Activated CD4-positive, alpha-beta T cell treated with anti-CD3 and anti-CD28 coated beads, Interleukin-2, amount 50 U/mL, for 48 hours (primary cell): ENCODE results near the gene BASP1.

Source experiments
- DNase-seq, 2 experiments: peaks; one replicate each; pipeline ENCODE4 v3.0.0-alpha.2; 2020

BASP1 gene, protein sequence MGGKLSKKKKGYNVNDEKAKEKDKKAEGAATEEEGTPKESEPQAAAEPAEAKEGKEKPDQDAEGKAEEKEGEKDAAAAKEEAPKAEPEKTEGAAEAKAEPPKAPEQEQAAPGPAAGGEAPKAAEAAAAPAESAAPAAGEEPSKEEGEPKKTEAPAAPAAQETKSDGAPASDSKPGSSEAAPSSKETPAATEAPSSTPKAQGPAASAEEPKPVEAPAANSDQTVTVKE

DNA sequence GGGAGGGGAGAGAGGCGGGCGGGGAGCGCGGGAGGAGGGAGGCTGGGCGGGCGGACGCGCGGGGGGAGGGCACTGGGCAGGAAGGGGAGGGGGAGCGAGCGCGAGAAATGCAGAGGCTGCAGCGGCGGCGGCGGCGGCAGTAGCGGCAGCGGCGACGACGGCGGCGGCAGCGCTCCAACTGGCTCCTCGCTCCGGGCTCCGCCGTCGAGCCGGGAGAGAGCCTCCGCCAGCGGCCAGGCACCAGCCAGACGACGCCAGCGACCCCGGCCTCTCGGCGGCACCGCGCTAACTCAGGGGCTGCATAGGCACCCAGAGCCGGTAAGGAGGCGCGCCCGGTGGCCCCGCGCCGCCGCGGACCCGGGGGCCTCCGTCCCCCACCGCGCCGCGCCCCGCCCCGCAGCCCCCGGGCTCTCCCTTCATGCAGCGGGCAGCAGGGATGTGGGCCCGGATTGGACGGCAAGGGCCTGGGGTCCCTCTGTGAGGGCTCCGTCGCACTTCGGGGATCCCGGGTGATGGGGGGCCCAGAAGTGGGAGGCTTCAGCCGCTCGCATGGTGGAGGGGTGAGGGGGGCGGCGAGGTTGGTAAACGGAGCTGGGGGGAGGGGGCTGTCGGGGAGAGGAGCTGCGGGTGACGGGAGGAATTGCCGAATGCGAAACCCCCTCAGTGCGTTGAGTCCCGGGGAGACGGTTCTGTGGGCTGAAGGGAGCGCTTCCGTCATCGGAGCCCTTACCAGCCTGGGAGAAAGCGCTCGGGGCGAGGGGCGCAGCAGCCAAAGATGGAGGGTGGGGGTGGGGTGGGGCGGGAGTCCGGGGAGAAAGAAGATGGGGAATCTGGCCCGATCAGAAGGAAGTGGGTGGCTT lies at the start of gene BASP1:
Gene BASP1 (plus strand): TSS at position 139 of the 860 bp plus-strand sequence. CDS start 57,586 bp downstream, outside the sequence.
- peak; percentile 6 to 12 for DNase-seq

DNA sequence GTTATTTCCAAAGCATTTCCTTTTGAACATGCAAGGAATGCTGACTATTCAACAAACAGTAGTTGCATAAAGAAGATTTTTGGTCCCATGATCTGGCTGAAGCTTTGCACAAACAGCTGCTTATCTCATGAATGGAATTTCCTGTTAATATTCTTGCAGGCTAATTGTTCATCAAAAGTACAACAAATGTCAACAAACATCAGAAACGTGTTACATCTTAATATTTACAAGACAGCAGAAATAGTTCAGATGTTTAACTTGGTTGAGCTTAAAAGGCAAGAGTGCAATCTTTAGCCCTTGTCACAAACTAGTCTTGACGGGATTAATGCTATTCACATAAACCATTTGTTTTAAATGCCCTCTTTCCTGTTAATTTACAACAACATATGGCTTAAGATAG lies 47.9 kb upstream of the BASP1 start:
- DNase-seq: no peak

DNA sequence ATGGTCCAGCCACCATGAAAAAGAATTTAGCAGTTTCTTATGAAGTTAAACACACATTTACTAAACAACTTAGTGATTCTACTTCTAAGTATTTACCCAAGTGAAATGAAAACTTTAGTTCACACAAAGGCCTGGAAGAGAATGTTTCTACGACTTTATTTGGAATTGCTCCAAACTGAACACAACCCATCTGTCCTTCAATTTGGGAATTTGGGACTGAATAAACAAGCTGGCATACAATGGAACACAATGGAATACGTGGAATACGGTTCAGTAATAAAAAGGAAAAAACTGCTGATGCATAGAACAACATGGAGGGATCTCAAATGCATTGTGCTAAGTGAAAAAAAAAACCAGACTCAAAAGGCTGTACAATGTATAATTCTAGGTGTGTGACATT lies 44.6 kb upstream of the BASP1 start:
- DNase-seq: no peak

DNA sequence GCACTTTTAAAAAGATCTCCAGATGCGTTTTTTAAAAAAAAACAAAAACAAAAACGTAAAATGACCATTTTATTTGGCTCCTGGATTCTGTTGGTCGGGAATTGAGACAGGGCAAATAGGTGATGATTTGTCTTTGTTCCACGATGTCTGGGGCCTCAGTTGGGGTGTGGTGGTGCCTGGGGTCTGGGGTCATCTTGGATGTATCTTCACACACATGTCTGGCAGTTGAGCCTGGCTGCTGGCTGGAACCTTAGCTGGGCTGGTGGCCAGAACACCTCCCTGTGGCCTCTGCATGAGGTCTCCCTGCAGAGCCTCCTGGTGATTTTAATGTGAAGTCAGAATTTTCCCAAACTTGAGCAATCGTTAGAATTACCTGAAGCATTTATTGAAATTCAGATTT lies 42.5 kb upstream of the BASP1 start:
- DNase-seq: no peak

DNA sequence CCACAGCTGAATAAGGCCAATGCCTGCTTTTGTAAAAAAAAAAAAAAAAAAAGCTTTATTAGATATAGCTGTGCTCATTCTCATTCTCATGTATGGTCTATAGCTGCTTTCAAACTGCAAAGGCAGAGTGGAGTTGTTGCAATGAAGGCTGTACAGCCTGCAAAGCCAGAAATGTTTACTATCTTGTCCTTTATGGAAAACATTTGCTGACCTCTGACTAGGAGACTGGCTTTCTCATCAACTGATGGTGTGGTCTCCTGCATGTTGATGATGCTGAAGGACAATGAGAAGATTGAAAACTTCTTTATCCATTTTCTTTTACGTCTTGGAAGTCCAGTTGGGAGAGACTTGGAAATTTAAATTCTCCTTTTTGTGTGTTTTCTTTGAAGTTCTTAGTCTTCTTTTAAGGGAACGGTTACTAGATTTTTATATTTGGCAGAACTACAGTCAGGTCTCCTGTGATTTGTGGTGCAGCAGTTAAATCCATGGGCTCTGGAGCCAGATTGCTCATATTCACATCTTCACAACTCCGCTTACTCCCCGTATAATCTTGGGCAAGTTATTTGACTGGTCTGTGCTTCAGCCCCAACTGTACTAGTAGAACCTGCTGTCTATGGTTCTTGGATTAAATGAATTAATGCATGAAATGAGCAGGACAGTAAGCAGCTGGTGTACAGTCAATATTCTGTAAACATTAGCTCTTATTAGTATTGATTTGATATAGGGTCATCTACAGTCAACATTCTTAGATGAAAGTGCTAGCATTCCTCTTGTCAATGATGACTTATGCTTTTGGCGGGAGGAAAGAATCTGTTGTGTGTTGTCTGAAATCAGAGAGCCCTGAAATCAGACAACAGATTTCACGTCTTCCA lies 39.7 kb upstream of the BASP1 start:
- no peak for DNase-seq

DNA sequence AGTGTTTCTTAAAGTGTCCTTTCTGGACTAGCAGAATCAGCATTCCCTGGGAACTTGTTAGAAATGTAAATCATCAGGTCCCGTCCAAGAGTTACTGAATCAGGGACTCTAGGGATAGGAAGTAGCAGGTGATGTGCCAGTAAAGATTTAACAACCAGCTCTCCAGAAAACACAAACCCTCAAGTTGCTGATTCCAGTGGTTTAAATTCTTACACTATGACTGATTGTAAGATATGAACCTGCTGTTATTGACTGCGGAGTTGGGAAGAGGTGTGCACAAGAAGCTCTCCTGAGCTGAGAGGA lies 39.1 kb upstream of the BASP1 start:
- no peak for DNase-seq

DNA sequence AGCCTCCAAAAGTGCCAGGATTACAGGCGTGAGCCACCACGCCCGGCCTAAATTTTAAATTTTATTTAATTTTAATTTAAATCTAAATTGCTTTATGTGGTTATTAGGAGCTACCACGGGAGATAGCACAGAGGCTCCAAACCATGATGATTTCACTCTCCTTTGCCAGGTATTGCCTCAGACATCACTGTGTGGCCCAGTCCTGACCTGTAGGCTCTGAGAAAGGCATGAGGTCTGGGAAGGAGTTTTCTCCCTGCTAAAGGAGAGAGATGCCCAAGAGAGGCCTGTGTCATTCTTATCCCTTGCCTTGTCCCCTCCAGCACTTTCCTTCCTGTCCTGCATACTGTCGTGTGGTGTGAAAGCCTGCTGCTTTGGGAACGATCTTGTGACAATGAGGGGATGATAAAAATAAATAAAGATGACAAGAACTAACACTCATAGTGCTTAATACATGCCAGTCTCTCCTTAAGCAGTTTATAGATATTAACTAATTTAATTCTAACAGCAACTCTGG lies 37.0 kb upstream of the BASP1 start:
- DNase-seq: no peak

DNA sequence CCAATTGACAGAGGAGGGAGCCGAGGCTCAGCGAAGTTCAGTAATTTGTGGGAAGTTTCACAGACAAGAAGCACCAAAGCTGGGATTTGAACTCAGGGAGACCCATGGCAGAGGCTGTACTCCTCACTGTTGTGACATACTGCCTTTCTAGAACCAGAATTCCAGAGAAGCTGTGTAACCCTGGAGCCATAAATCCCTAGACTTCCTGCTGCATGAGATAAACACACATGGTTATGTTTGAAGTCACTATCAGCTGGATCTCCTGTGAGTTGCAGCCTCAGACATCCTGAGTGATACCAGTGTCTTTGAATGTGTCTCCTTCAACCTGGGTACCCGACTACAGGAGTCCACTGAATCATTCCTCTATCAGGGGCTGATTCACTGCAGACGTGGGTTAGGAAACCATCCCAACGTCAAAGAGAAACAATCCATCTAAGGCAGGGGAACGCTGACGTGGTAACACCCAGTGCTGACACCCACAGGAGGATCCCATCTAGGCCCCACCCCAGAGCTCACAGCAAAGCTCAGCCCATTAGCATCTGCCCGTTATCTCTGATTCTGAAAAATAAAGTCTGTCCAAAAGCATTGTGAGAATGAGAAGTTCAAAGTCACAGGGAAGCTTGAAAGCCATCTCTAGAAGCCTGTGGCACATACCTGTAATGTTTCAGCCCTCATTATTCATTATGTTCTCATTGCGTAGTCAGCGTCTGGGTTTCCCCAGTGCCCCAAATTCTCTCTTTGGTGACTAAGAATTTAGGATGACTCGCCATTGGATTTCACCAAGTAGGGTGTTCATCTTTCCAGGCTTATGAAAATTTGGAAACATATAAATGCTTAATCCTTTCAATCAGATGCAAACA lies 36.3 kb upstream of the BASP1 start:
- DNase-seq: peak in 1 of 2 experiments; percentile 20

DNA sequence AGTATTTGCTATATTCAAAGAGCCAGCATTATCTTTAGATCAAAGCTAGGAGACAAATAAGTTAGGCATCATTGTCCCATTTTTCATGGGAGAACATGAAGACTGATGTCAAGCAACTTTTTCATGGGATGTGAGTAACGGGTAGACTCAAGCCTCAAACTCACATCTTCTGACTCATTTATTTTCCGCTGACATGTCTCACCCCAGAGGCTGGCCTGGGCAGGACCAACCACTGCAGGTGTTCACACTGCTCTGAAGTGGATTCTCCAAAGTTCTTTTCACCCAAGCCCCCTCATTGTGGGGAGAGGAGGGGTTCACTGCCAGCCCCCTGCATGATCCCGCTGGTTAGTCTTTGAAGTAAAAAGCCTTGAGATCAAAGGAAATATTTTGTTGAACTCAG lies 34.9 kb upstream of the BASP1 start:
- DNase-seq: no peak

DNA sequence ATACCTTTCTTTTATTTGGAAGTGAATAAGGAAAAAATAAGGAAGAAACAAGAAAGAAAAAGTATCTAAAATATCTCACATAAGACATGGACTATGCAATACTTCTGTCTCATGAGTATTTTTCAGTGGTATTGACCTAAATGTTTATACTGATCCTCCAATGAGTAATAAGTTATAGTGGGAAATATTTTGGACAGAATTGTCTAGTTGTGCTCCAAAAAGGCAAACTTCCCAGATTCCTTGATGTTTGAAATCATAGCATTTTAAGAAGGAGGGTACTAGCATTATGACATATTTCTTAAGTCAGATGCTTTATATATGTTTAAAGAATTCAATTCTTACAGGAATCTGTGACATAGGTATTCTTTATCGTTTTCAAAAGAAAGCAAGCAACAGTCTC lies 34.5 kb upstream of the BASP1 start:
- DNase-seq: no peak

DNA sequence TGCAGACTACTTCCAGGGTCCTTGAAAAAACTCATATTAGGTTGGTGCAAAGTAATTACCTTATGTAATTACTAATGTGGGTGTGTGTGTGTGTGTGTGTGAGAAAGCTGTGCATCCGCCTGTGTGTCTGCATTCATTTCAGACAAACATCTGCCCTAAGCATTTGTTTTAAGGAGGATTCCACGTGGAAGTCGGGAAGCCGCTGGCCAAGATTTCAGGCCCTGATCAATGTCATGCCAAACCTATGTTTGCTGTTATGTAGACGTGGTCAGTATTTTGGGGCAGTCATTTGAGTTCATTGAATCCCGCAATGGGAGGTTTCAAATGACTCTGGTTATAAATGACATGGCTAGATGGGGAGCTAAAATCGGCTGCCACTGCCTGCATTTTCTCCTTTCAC lies 33.6 kb upstream of the BASP1 start:
- no peak for DNase-seq

DNA sequence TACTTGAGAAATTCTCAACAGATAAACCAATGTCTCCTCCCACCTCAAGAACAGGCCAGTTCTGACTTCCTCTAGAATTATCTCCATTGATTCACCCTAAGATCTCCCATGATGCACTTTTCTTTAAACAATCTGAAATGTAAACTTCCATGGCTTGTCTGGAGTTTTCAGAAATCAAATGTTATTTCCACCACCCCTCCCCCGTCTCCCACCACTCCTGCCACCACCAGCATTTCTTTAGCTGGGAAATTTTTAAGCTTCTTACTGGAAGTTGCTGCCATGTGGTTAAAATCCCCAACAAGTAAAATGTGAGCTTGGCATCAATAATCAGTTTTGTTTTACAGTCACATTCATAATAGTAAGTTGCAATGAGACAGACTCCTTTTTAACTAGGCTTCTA lies 32.8 kb upstream of the BASP1 start:
- DNase-seq: no peak

DNA sequence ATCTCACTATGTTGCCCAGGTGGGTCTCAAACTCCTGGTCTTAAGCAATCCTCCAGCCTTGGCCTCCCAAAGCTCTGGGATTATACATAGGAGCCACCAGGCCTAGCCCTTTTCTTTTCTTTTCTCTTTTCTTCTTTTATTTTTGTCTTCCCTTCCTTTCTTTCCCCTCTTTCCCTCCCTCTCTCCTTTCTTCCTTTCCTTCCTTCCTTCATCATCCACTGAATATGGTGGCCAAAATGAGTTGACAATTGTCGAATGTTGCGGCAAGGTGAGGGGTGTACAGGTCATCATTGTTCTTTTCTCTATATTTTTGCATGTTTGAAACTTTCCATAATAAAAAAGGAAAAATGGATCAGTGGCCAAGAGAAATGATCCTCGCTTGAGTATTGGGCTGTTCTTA lies 32.1 kb upstream of the BASP1 start:
- no peak for DNase-seq

DNA sequence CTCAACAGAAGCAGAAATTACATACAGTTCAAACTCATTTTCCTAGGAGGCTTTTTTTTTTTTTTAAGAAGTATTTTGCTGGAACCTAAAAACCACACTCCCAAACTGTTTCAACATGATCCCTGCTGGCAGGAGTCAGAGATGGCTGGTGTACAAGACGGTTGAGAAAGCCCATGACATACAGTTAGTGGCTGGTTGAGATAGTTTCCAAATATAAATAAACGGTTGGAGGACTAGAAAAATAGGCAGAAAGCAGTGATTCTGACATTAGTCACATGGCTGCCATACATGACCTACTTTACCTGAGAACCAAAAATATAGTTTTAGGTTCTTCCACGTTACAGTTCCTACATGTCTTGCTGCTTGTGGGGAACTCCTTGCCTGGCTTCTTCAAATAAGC lies 31.7 kb upstream of the BASP1 start:
- no peak for DNase-seq

DNA sequence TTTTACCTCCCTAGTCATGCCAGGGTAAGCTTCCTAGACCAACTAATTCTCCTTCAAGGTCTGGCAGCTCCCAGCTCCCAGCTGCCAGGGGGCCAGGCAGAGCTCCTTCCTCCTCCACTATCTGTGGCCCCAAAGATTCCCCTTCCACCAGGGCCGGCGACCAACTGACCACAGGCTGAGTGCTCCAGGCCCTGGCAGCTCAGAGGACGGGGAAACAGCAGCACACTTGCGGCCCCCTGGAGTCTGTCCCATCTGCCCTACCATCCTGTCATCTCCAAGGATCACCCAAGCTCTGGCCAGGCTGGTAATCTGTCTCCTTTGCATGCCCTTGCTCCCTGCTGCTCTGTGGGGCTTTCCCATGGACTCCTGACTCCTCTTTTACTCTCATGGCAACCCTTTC lies 31.2 kb upstream of the BASP1 start:
- DNase-seq: no peak

DNA sequence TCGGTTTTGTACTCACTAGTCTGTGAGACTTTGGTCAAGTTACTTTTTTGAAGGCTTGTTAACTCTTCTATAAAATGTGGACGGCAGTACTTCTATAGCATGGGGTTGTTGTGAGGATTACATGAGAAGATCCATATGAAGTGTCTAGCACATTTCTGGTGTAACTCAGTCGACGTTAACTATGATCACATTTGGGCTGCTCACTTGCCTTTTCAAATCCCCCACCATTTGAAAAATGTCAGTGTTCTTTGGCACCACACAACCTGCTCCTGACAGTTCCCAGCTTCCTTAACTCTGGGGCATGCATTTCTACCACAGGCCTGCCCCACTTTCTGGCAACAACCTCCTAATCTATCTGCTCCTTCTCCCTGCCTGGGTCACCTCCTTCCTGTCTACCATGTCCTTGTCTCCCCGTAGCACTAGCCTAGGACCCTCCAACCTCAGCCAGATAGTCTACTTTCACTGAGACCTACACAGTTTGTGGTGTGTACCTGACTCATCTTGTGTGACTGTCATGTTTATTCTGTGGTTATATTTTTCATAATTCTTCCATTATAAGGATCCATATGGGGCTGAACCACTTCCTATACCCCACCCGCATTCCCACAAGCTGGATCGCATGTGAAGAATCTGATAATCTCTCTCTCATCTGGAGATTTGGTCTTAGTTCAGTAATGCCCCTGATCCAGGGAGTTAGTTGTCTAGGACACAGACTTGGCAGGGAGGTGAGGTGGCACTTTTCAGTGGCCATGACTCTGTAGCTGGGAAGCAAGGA lies 30.2 kb upstream of the BASP1 start:
- no peak for DNase-seq

DNA sequence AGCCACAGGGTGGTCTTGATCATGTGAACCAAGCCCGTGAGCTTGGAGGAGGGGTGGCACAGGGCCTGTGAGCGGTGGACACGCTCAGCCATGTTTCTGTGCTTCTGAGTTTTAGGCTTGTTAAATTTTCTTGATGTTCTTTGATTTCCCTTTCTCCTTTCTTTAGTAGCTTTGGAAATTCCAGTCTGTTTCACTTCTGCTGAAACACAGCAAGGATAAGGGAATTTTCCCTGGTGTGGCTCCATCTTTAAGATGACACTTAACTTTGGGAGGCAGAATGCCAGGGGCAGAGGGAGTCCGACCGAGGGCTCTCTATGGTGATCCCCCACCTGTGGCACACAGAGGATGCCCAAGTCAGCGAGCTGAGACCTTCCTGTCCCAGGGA lies 29.7 kb upstream of the BASP1 start:
- DNase-seq: no peak

DNA sequence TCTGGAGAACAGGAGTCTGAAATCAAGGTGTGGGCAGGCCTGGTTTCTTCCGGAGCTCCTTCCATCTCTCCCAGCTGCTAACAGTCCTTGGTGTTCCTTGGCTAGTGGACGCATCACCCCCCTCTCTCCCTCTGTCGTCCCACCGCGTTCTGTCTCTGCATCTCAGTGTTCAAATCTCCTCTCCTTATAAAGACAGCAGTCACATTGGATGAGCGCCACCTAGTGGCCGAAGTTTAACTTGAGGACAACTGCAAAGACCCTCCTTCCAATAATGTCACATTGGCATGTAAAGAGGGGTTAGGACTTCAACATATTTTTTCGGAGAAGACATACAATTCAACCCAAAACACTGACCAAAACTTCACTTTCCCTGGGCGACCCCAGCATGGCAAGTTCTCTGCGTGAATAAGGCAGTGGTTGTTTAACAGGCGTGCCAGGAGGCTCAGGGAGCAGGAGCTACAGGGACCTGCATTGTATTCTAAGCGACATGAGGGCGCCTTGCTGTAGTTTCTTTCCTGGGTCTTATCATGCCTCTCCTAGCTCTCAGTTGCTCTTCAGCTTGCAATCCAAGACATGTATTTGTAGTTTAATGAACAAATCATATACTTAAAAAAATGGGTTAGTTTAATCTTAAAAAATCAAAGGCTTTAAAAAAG lies 27.9 kb upstream of the BASP1 start:
- DNase-seq: peak; percentile 73 to 75

DNA sequence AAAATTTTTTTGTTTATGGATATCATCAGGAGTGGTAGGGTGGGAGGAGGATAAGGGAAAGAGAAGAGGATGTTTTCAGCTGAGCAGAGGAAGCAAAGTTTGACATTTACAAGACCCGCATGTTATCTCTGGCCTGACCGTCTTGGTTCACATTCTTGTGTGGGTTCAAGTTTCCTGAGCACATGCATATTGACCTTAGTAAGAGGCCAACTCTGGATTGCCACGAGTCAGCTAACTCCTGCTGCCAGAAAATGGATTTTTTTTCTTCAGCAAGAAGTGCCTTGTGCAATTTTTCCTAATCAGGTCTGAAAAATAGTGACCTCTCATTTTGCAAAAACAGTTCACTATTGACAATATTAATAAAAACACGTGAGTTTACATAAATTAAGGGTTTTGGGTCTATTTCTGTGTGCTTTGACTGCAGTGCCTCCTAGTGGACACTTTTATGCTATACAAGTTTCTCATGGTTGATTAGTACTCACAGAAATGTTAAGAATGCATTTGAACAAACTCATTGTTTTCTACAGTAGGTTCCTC lies 27.1 kb upstream of the BASP1 start:
- no peak for DNase-seq

DNA sequence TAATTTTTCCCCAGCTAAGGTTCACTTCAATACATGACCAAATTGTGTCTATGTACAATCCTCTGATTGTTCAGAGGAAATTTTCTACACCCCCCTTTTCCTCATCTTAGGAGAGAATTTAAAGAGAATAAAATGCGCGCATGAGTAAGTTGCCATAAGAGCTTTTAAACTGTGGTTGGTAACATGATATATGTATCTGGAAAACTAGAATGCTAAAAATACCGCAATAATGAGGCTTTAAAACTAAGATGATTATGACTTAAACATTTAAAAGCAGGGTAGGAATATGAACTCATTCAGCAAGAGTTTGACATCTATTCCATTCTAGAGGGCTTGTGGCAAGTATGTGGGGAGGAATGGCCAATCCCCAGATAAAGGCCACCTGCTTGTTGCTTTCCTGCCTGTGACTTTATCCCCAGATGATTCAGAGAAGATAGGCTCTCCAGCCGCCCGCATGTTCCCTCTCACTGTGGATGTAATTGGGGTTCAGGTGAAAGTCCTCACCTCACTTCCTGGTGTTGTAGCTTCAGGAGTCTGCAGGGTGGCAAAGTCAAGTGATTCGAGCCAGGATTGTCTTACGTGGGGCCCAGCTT lies 26.5 kb upstream of the BASP1 start:
- DNase-seq: no peak
